T-cell (primary cell): ENCODE results near the gene SH3BP4. TPM values are rescaled to one million over a fixed set of nuclear protein-coding genes. Genes with fewer than 3 reads are reported as not detected.

Experiments
- ATAC-seq, 4 experiments: fragments of 200-7000 bp in 3 of 4; fragments of 150-1000 bp in 1 of 4; cut with Tn5 transposase; replicated peaks in 1 of 4; 1 replicate in 3 of 4; 2 replicates in 1 of 4; pipeline ENCODE4 v1.10.0; 2021; ENCODE audit warnings: moderate library complexity in 3 of 4, mild to moderate bottlenecking in 2 of 4, moderate number of reproducible peaks in 1 of 4
- CTCF ChIA-PET, 2 donors: fragments of 300-600 bp; sonication (Branson Sonifier 250); formaldehyde crosslinking; loops; one replicate each; lab custom pipeline; 2022; ENCODE audit warnings: antibody characterized with exemption in 2 of 2; lab: Charles Lee
- POLR2A ChIA-PET, 2 donors: fragments of 300-600 bp; sonication (Branson Sonifier 250); formaldehyde crosslinking; loops; one replicate each; lab custom pipeline; 2022; ENCODE audit warnings: antibody characterized with exemption in 2 of 2; lab: Charles Lee
- DNase-seq, 35 experiments: peaks; one replicate each; pipeline versions ENCODE4 v3.0.0 to v3.0.0-alpha.2; 2013 to 2023
- H3K27ac ChIP-seq: one replicate; pipeline ENCODE4 v1.5.1; 2013; ENCODE audit warnings: low read length
- H3K27me3 ChIP-seq, 2 experiments: replicated peaks in 1 of 2; 1 replicate in 1 of 2; 2 replicates in 1 of 2; pipeline versions ENCODE4 v1.6.1 to v1.7.0; 2013; ENCODE audit warnings: low read length in 1 of 2, mixed read lengths in 1 of 2; ENCODE audit not compliant: control insufficient read depth in 2 of 2, insufficient read depth in 2 of 2; ENCODE audit errors: extremely low read depth in 1 of 2
- H3K36me3 ChIP-seq, 2 donors: 1 replicate in 1 of 2; 2 replicates in 1 of 2; pipeline versions ENCODE4 v1.6.1 to v1.7.0; 2013; ENCODE audit warnings: low read length in 1 of 2; ENCODE audit not compliant: control insufficient read depth in 2 of 2, insufficient read depth in 1 of 2; ENCODE audit errors: extremely low read depth in 1 of 2
- H3K4me1 ChIP-seq, 2 experiments: 1 replicate in 1 of 2; 2 replicates in 1 of 2; pipeline versions ENCODE4 v1.6.1 to v1.7.0; 2013; ENCODE audit warnings: low read length in 2 of 2, mixed read lengths in 1 of 2; ENCODE audit not compliant: insufficient read depth in 2 of 2, control insufficient read depth in 1 of 2; ENCODE audit errors: extremely low read depth in 1 of 2
- H3K4me3 ChIP-seq, 2 donors: 1 replicate in 1 of 2; 2 replicates in 1 of 2; pipeline versions ENCODE4 v1.5.1 to v1.7.0; 2013; ENCODE audit warnings: mild to moderate bottlenecking in 2 of 2, low read length in 1 of 2, moderate library complexity in 1 of 2; ENCODE audit not compliant: control insufficient read depth in 1 of 2; ENCODE audit errors: extremely low read depth in 1 of 2
- H3K9me3 ChIP-seq: 2 replicates; pipeline ENCODE4 v1.7.0; 2013
- H3K27ac Mint-ChIP-seq, 2 donors: one replicate each; pipeline ENCODE4 v1.8.0; 2020 to 2021; ENCODE audit warnings: mild to moderate bottlenecking in 2 of 2, mixed read lengths in 2 of 2
- H3K27me3 Mint-ChIP-seq, 2 donors: one replicate each; pipeline ENCODE4 v1.8.0; 2021 to 2022; ENCODE audit warnings: mixed read lengths in 2 of 2
- H3K36me3 Mint-ChIP-seq: one replicate; pipeline ENCODE4 v1.8.0; 2021; ENCODE audit warnings: mixed read lengths
- H3K4me1 Mint-ChIP-seq, 3 donors: one replicate each; pipeline ENCODE4 v1.8.0; 2020 to 2022; ENCODE audit warnings: mixed read lengths in 3 of 3, mild to moderate bottlenecking in 1 of 3
- H3K4me3 Mint-ChIP-seq, 3 donors: one replicate each; pipeline ENCODE4 v1.8.0; 2020 to 2022; ENCODE audit warnings: mild to moderate bottlenecking in 3 of 3, mixed read lengths in 3 of 3, moderate library complexity in 3 of 3
- H3K9me3 Mint-ChIP-seq, 3 donors: one replicate each; pipeline ENCODE4 v1.8.0; 2020 to 2022; ENCODE audit warnings: mixed read lengths in 3 of 3
- WGBS: methylation state at CpG from one replicate; pipeline ENCODE4 v1.1.5; 2013; ENCODE audit warnings: missing lambda C conversion rate; ENCODE audit not compliant: insufficient coverage; 5-methylcytosine and 5-hydroxymethylcytosine counted together
- total RNA-seq, 35 experiments: library from RNA in 6 of 35; stranded (reverse) in 6 of 35; fragments of 120-200 nt in 1 of 35; gene quantifications; one replicate each; pipeline versions ENCODE4 v1.2.1 to v1.2.4 and lab custom pipeline; 2013 to 2026

Gene SH3BP4
- total RNA-seq, 5 donors from 2014 or later (not counting 1 experiment from before 2014, with no cell fraction given) = 0.14 to 1.3 (median 0.50) TPM

DNA sequence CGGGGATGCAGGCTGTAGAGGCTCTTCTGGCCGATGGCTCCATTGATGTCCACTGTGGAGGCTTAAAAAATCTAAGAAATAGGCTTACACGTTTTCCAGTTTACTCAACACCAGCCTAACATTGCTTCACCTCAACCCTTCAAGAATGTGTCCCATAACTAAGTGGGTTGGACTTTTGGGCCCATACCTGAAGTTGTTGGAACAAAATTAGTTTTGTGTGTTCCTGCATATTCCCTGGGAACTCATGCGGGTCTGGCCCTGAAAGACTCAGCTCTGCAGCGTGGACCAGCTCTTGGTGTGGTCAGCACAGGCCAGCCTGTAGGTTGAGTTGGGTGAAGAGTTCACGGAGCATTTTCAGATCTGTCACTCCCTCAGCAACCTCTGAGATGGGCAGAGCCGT lies 38.5 kb downstream of the SH3BP4 start:
- ATAC-seq (no peak), DNase-seq (no peak)
- H3K27me3 ChIP-seq = peaks cover 0 to 28% of the 10 kb centered on the region in 2 experiments
- Mint-ChIP-seq H3K4me1 (peaks cover 0 to 11% (median 10%) of the 10 kb centered on the region in 3 donors), H3K4me3 (no peak overlapping the region), H3K9me3 (no peaks in the 10 kb centered on the region), H3K27me3 (peaks cover 7 to 9% of the 10 kb centered on the region in 2 donors), H3K27ac (no peak overlapping the region), H3K36me3 (no peaks in the 10 kb centered on the region)
- H3K27ac ChIP-seq = no peak overlapping the region
- no peaks in the 10 kb centered on the region for H3K4me1 ChIP-seq
- H3K9me3 ChIP-seq = no peaks in the 10 kb centered on the region
- H3K36me3 ChIP-seq = no peaks in the 10 kb centered on the region
- no peak overlapping the region for H3K4me3 ChIP-seq
- POLR2A ChIA-PET = no interaction called here
- 72% methylated on average over 4 of the region's 7 CpGs for WGBS
- CTCF ChIA-PET = no interaction called here

- H3K4me1 ChIP-seq = no peaks in the 10 kb centered on the region
- H3K36me3 ChIP-seq = no peaks in the 10 kb centered on the region
- no peak overlapping the region for H3K4me3 ChIP-seq
- H3K9me3 ChIP-seq = no peaks in the 10 kb centered on the region
- ChIA-PET CTCF (no interaction called here), POLR2A (no interaction called here)
- no peak for DNase-seq
- peaks cover 8 to 9% of the 10 kb centered on the region in 2 donors for H3K27me3 Mint-ChIP-seq
- no peaks in the 10 kb centered on the region for H3K9me3 Mint-ChIP-seq
- no peak overlapping the region for H3K4me3 Mint-ChIP-seq
- H3K27me3 ChIP-seq = peaks cover 0 to 26% of the 10 kb centered on the region in 2 experiments
- H3K36me3 Mint-ChIP-seq = no peaks in the 10 kb centered on the region
- no peak for ATAC-seq
- H3K27ac Mint-ChIP-seq = no peak overlapping the region
- peaks cover 0 to 11% (median 10%) of the 10 kb centered on the region in 3 donors for H3K4me1 Mint-ChIP-seq
- no CpG with 5 or more reads among the region's 5 CpGs for WGBS
- no peak overlapping the region for H3K27ac ChIP-seq
Observed at GRCh38 chr2:234991290-234991689, 39.5 kb downstream of the SH3BP4 start.

DNA sequence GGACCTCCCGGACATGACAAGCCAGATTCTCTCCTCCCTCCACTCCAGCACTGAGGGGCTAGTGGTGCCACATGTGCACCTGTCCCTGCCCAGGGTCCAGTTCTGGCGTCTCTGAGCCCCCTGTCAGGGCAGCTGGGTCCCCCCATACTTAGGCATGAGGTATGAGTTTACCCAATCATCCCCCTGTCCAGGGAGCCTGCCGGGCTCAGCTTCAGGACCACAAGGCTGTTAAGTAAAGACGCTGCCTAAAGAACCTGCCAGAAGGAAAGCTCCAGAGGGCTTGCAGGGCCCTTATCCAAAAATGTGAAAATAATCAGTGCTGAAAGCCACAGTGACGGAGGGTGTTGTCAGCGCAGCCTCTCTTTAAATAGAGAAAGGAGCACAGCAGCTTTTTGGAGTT lies 40.0 kb downstream of the SH3BP4 start:
- Mint-ChIP-seq H3K36me3 (no peaks in the 10 kb centered on the region), H3K27me3 (peaks cover 9% of the 10 kb centered on the region in 2 donors), H3K4me1 (peaks cover 0 to 11% (median 10%) of the 10 kb centered on the region in 3 donors), H3K4me3 (no peak overlapping the region), H3K9me3 (no peaks in the 10 kb centered on the region), H3K27ac (no peak overlapping the region)
- no peak for DNase-seq
- Histone ChIP-seq H3K4me1 (no peaks in the 10 kb centered on the region), H3K9me3 (no peaks in the 10 kb centered on the region), H3K27ac (no peak overlapping the region), H3K36me3 (no peaks in the 10 kb centered on the region), H3K4me3 (no peak overlapping the region), H3K27me3 (peaks cover 0 to 26% of the 10 kb centered on the region in 2 experiments)
- no peak for ATAC-seq
- 73% methylated on average over 5 of the region's 6 CpGs for WGBS
- POLR2A ChIA-PET = no interaction called here
- CTCF ChIA-PET = no interaction called here

- ChIA-PET CTCF (no interaction called here), POLR2A (interaction anchor here in 1 of 2 donors (0.6 kb wide), 1 partner anchor 516 kb away, joined by 5 read pairs; no protein-coding TSS in a partner anchor)
- H3K27me3 Mint-ChIP-seq = peaks cover 8 to 9% of the 10 kb centered on the region in 2 donors
- no peaks in the 10 kb centered on the region for H3K9me3 Mint-ChIP-seq
- H3K27ac Mint-ChIP-seq = no peak overlapping the region
- ATAC-seq (no peak), DNase-seq (no peak)
- H3K27me3 ChIP-seq = peaks cover 0 to 26% of the 10 kb centered on the region in 2 experiments
- no peak overlapping the region for H3K4me3 ChIP-seq
- H3K27ac ChIP-seq = no peak overlapping the region
- H3K36me3 ChIP-seq = no peaks in the 10 kb centered on the region
- no peaks in the 10 kb centered on the region for H3K36me3 Mint-ChIP-seq
- WGBS = 81% methylated on average over 10 of the region's 10 CpGs
- peaks cover 0 to 11% (median 10%) of the 10 kb centered on the region in 3 donors for H3K4me1 Mint-ChIP-seq
- H3K4me1 ChIP-seq = no peaks in the 10 kb centered on the region
- no peaks in the 10 kb centered on the region for H3K9me3 ChIP-seq
- H3K4me3 Mint-ChIP-seq = no peak overlapping the region
Observed at GRCh38 chr2:234992196-234992595, 40.4 kb downstream of the SH3BP4 start.

GRCh38 chr2:234992624-234993349 lies 41.0 kb downstream of the SH3BP4 start:
- WGBS = 90% methylated on average over 21 of the region's 23 CpGs

GRCh38 chr2:234993541-234993981 lies 41.7 kb downstream of the SH3BP4 start:
- Mint-ChIP-seq H3K27ac (no peak overlapping the region), H3K27me3 (peaks cover 4 to 9% of the 10 kb centered on the region in 2 donors), H3K9me3 (no peaks in the 10 kb centered on the region), H3K4me1 (peaks cover 0 to 11% (median 10%) of the 10 kb centered on the region in 3 donors), H3K4me3 (no peak overlapping the region), H3K36me3 (no peaks in the 10 kb centered on the region)
- Histone ChIP-seq H3K36me3 (no peaks in the 10 kb centered on the region), H3K27me3 (peaks cover 0 to 26% of the 10 kb centered on the region in 2 experiments), H3K9me3 (no peaks in the 10 kb centered on the region), H3K4me3 (no peak overlapping the region), H3K4me1 (no peaks in the 10 kb centered on the region), H3K27ac (no peak overlapping the region)
- ChIA-PET CTCF (no interaction called here), POLR2A (no interaction called here)
- WGBS = 60% methylated on average over 11 of the region's 11 CpGs
- DNase-seq (no peak), ATAC-seq (no peak)

More at GRCh38 chr2:234992624-234993349, 41.0 kb downstream of the SH3BP4 start:
- no peak for DNase-seq
- ChIA-PET CTCF (no interaction called here), POLR2A (interaction anchor here in 1 of 2 donors (0.6 kb wide), 1 partner anchor 515 kb away, joined by 5 read pairs; no protein-coding TSS in a partner anchor)
- peaks cover 0 to 29% of the 10 kb centered on the region in 2 experiments for H3K27me3 ChIP-seq
- no peak for ATAC-seq
- Mint-ChIP-seq H3K27ac (no peak overlapping the region), H3K4me3 (no peak overlapping the region), H3K27me3 (peaks cover 4 to 9% of the 10 kb centered on the region in 2 donors), H3K9me3 (no peaks in the 10 kb centered on the region), H3K4me1 (peaks cover 0 to 11% (median 10%) of the 10 kb centered on the region in 3 donors), H3K36me3 (no peaks in the 10 kb centered on the region)
- H3K4me1 ChIP-seq = no peaks in the 10 kb centered on the region
- H3K4me3 ChIP-seq = no peak overlapping the region
- no peak overlapping the region for H3K27ac ChIP-seq
- no peaks in the 10 kb centered on the region for H3K36me3 ChIP-seq
- no peaks in the 10 kb centered on the region for H3K9me3 ChIP-seq
